GM12864 (cell line): Measurements from ENCODE around the gene CAPS.

Experiments used
- DNase-seq: peaks from one replicate; pipeline ENCODE4 v3.0.0-alpha.2; 2011; ENCODE audit warnings: low read depth
- H3K4me3 ChIP-seq: 2 replicates; pipeline ENCODE4 v1.5.1; 2011; ENCODE audit warnings: mild to moderate bottlenecking, low read depth, low read length, control low read depth
- CTCF ChIP-seq: IDR thresholded peaks from 2 replicates; pipeline ENCODE4 v1.5.1; 2011; ENCODE audit warnings: low read depth, mild to moderate bottlenecking, moderate library complexity, low read length, control low read depth, inconsistent platforms; ENCODE audit errors: missing control alignments

The CAPS gene

GRCh38 chr19:5953680-5954213, 39.7 kb downstream of the CAPS start:
- TF ChIP-seq CTCF: no peak
- no peak overlapping the region for H3K4me3 ChIP-seq
- DNase-seq: no peak

- H3K4me3 ChIP-seq: no peak overlapping the region
- no peak for TF ChIP-seq CTCF
- no peak for DNase-seq
Measured at GRCh38 chr19:5954293-5954692, 40.2 kb downstream of the CAPS start.

- H3K4me3 ChIP-seq: no peak overlapping the region
- no peak for TF ChIP-seq CTCF
- DNase-seq: no peak
Measured at GRCh38 chr19:5955636-5955935, 41.5 kb downstream of the CAPS start.

- DNase-seq: no peak
- TF ChIP-seq CTCF: no peak
- H3K4me3 ChIP-seq: no peak overlapping the region
Measured at GRCh38 chr19:5956323-5956722, 42.3 kb downstream of the CAPS start.

- TF ChIP-seq CTCF: no peak
- H3K4me3 ChIP-seq: no peak overlapping the region
- DNase-seq: no peak
Measured at GRCh38 chr19:5956728-5957127, 42.7 kb downstream of the CAPS start.

GRCh38 chr19:5957170-5957569, 43.1 kb downstream of the CAPS start:
- H3K4me3 ChIP-seq: no peak overlapping the region
- no peak for DNase-seq
- no peak for TF ChIP-seq CTCF

GRCh38 chr19:5958074-5958850, 44.2 kb downstream of the CAPS start:
- H3K4me3 ChIP-seq: no peak overlapping the region
- no peak for TF ChIP-seq CTCF
- no peak for DNase-seq
